ENCODE measurements around the gene TAOK3.

The TAOK3 gene

DNA sequence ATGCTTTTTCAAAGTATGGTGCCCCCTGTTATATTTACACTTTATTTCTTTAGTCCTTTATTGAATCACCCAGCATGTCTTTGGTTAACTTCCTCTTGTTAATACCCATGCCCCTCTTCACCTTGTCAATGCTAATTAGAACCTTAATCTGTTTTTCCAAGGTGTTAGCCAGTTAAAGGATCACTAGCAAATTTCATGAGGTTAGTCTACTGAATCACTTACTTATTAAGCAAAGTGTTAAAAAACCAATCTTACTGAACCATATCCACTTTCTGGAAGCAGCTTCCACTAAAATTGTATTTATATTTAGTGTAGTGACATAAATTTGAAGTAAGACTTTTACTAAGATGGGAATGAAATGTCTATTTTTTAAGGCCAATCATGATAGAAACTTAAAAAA is 27.9 kb downstream of the TAOK3 start:
- Histone ChIP-seq H3K4me2 (peak overlapping the region in 8 of 11 experiments; percentile 2 to 79 (median 28); a peak in 9 of 22 replicates), H3K27ac (no peak overlapping the region; a peak in 1 of 22 replicates), H3K4me1 (peaks cover 22 to 62% (median 40%) of the 10 kb centered on the region in 10 experiments), H3K36me3 (peaks cover 0 to 29% (median 14%) of the 10 kb centered on the region in 11 experiments; a peak in 15 of 22 replicates), H3K27me3 (no peaks in the 10 kb centered on the region), H3K9me3 (replicated peaks in 1 of 11) (peaks cover 0 to 6% (median 0%) of the 10 kb centered on the region in 11 experiments; a peak in 2 of 22 replicates), H3K4me3 (no peak overlapping the region), H3K9ac (no peak overlapping the region), H4K20me1 (peaks cover 0 to 86% (median 20%) of the 10 kb centered on the region in 11 experiments; a peak in 13 of 22 replicates)
- no peak for TF ChIP-seq Cebpa-rat (IDR thresholded peaks at IDR 0.05)

DNA sequence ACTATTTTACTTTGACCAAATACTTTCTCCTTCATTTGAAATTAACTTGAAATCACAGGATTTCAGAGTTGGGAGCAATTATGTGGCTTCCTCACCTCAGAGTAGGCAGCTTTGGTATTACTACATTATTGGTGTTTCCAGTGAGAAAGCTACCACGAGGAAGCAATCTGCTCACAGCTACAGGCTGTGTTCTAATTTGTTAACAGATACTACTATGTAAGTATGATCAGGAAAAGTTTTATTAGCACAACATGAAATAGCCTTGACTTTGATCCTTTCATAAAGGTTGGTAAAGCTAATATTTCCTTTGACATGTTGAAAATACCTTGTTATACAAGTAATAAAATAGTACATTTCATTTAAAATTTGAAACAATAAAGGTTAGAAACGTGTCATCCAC is 30.6 kb downstream of the TAOK3 start:
- TF ChIP-seq Cebpa-rat (IDR thresholded peaks at IDR 0.05): no peak
- Histone ChIP-seq H3K36me3 (peaks cover 0 to 34% (median 7%) of the 10 kb centered on the region in 11 experiments; a peak in 12 of 22 replicates), H3K9me3 (replicated peaks in 1 of 11) (no peaks in the 10 kb centered on the region), H3K9ac (no peak overlapping the region), H3K4me1 (peaks cover 11 to 66% (median 25%) of the 10 kb centered on the region in 10 experiments), H4K20me1 (peaks cover 0 to 95% (median 20%) of the 10 kb centered on the region in 11 experiments; a peak in 12 of 22 replicates), H3K4me2 (no peak overlapping the region), H3K4me3 (no peak overlapping the region), H3K27me3 (no peaks in the 10 kb centered on the region), H3K27ac (no peak overlapping the region)

DNA sequence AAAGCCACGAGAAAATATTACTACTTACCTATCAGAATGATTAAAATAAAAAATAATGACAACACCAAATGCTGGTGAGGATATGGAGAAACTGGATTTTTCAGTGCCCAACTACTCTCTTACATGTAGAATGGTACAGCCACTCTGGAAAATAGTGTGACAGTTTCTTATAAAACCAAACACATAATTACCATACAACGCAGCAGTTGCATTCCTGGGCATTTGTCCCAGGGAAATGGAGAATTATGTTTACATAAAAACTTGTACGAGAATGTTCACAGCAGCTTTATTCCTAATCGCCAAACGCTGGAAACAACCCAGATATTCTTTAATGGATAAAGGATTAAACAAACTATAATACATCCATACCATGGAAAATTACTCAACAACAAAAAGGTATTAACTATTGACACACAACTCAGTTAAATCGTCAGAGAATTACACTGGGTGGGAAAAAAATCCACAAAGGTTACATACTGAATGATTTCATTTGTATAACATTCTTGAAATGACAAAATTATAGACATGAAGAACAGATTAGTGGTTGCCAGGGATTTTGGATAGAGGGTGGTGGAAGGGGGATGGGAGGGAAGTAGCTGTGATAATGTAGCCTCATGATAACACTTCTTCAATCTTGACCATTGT is 35.4 kb downstream of the TAOK3 start:
- no peaks in the 10 kb centered on the region for H3K27me3 ChIP-seq
- no peak overlapping the region for H3K4me2 ChIP-seq
- H3K4me3 ChIP-seq: no peak overlapping the region
- TF ChIP-seq Cebpa-rat (IDR thresholded peaks at IDR 0.05): no peak
- H3K36me3 ChIP-seq: peaks cover 0 to 48% (median 27%) of the 10 kb centered on the region in 11 experiments; a peak in 20 of 22 replicates
- H3K9ac ChIP-seq: no peak overlapping the region
- peaks cover 0 to 18% (median 7%) of the 10 kb centered on the region in 11 experiments; a peak in 12 of 22 replicates for H3K9me3 ChIP-seq (replicated peaks in 1 of 11)
- no peak overlapping the region for H3K27ac ChIP-seq
- H4K20me1 ChIP-seq: peaks cover 0 to 63% (median 12%) of the 10 kb centered on the region in 11 experiments; a peak in 11 of 22 replicates
- peaks cover 0 to 47% (median 9%) of the 10 kb centered on the region in 10 experiments; a peak in 13 of 20 replicates for H3K4me1 ChIP-seq

DNA sequence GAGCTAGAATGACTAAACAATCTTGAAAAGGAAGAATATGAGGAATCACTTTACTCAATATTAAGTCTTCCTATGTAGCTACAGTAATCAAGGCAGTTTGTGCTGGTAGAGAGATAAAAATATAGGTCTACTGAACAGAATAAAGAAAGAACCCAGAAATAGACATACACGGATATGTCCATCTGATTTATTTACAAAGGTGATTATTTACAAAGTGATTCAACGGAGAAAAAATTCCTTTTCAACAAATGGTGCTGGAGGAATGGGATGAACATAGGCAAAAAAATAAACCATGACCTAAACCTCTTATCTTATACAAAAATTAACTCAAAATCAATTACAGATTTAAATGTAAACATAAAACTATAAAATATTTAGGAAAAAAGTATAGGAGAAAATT is 36.6 kb downstream of the TAOK3 start:
- Histone ChIP-seq H3K9ac (no peak overlapping the region), H3K27ac (no peak overlapping the region), H3K9me3 (replicated peaks in 1 of 11) (peaks cover 0 to 20% (median 14%) of the 10 kb centered on the region in 11 experiments; a peak in 14 of 22 replicates), H4K20me1 (peaks cover 0 to 51% (median 5%) of the 10 kb centered on the region in 11 experiments; a peak in 11 of 22 replicates), H3K4me3 (no peak overlapping the region), H3K4me2 (no peak overlapping the region), H3K4me1 (peaks cover 2 to 51% (median 13%) of the 10 kb centered on the region in 10 experiments; a peak in 18 of 20 replicates), H3K27me3 (no peaks in the 10 kb centered on the region), H3K36me3 (peaks cover 0 to 47% (median 26%) of the 10 kb centered on the region in 11 experiments; a peak in 20 of 22 replicates)
- TF ChIP-seq Cebpa-rat (IDR thresholded peaks at IDR 0.05): no peak

DNA sequence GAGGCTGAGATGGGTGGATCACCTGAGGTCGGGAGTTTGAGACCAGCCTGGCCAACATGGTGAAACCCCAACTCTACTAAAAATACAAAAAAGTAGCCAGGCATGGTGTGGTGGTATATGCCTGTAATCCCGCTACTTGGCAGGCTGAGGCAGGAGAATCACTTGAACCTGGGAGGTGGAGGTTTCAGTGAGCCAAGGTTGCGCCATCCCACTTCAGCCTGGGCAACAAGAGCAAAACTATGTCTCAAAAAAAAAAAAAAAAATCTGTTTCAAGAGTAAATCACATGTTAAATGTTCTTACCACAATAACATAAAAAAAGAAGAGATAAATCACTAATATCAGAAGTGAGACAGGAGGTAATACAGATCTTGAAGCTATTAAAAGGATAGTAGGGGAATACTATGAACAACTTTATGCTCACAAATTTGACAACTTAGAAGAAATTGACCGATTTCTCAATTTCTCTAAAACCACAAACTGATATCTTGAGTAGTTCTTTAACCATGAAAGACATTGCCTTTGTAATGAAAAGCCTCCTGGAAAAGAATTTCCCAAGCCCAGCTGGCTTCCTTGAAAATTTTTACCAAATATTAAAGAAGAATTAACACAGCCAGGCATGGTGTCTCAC is 37.7 kb downstream of the TAOK3 start:
- peaks cover 0 to 22% (median 14%) of the 10 kb centered on the region in 11 experiments; a peak in 14 of 22 replicates for H3K9me3 ChIP-seq (replicated peaks in 1 of 11)
- no peaks in the 10 kb centered on the region for H3K27me3 ChIP-seq
- H3K4me2 ChIP-seq: no peak overlapping the region; a peak in 1 of 22 replicates
- H3K4me3 ChIP-seq: no peak overlapping the region
- H3K36me3 ChIP-seq: peaks cover 0 to 40% (median 25%) of the 10 kb centered on the region in 11 experiments; a peak in 20 of 22 replicates
- H3K9ac ChIP-seq: no peak overlapping the region
- peaks cover 11 to 60% (median 21%) of the 10 kb centered on the region in 10 experiments; a peak in 19 of 20 replicates for H3K4me1 ChIP-seq
- no peak for TF ChIP-seq Cebpa-rat (IDR thresholded peaks at IDR 0.05)
- H4K20me1 ChIP-seq: peaks cover 0 to 41% (median 4%) of the 10 kb centered on the region in 11 experiments; a peak in 9 of 22 replicates
- 0 out of 22 replicates have a peak overlapping the region, but pooled peaks of 1 of the 11 experiments have one; percentile 13 for H3K27ac ChIP-seq

DNA sequence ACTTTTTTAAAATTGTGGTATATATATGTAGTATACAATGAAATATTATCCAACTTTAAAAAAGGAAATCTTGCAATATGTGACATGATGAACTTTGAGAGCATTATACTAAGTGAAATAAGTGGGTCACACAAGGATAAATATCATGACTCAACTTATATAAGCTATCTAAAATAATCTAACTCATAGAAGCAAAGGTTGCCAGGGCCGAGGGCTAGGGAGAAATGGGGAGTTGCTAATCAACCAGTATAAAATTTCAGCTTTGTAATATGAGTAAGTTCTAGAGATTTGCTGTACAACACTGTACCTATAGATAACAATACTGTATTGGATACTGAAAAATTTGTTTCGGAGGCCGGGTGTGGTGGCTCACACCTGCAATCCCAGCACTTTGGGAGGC is 38.5 kb downstream of the TAOK3 start:
- no peaks in the 10 kb centered on the region for H3K27me3 ChIP-seq
- no peak overlapping the region for H3K27ac ChIP-seq
- no peak overlapping the region for H3K4me2 ChIP-seq
- H3K4me1 ChIP-seq: peaks cover 18 to 65% (median 29%) of the 10 kb centered on the region in 10 experiments
- H3K9me3 ChIP-seq (replicated peaks in 1 of 11): peaks cover 0 to 22% (median 14%) of the 10 kb centered on the region in 11 experiments; a peak in 14 of 22 replicates
- H4K20me1 ChIP-seq: peaks cover 0 to 33% (median 4%) of the 10 kb centered on the region in 11 experiments; a peak in 9 of 22 replicates
- no peak overlapping the region for H3K9ac ChIP-seq
- peaks cover 0 to 38% (median 25%) of the 10 kb centered on the region in 11 experiments; a peak in 20 of 22 replicates for H3K36me3 ChIP-seq
- TF ChIP-seq Cebpa-rat (IDR thresholded peaks at IDR 0.05): no peak
- H3K4me3 ChIP-seq: no peak overlapping the region

DNA sequence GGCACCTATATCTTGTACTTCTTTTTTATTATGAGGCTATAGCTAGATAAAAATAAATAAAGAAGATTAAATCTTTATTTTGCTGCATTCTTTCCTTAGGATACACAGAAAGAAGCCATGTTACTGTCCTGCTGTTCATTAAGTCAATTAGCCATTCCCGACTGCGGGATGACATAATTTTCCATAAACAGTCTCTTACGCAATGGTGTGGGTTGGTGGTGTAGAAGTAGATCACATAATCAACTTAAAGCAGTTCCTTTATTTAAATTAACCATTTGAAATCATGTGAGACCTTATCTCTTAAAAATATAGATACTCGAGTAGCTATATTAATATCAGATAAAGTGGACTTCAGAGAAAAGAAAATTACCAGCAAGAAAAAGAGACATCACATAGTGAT is 40.2 kb downstream of the TAOK3 start:
- H3K4me2 ChIP-seq: peak overlapping the region in 6 of 11 experiments; percentile 44 to 82 (median 52); a peak in 11 of 22 replicates
- H4K20me1 ChIP-seq: peaks cover 0 to 16% (median 2%) of the 10 kb centered on the region in 11 experiments; a peak in 9 of 22 replicates
- peak overlapping the region in 4 of 11 experiments; percentile 22 to 51 (median 42); a peak in 6 of 22 replicates for H3K27ac ChIP-seq
- no peak overlapping the region for H3K9ac ChIP-seq
- no peak overlapping the region for H3K4me3 ChIP-seq
- H3K4me1 ChIP-seq: peaks cover 27 to 71% (median 44%) of the 10 kb centered on the region in 10 experiments
- TF ChIP-seq Cebpa-rat (IDR thresholded peaks at IDR 0.05): peak in 2 of 11 experiments; percentile 25 to 64; a peak in 2 of 22 replicates
- peaks cover 0 to 25% (median 14%) of the 10 kb centered on the region in 11 experiments; a peak in 14 of 22 replicates for H3K9me3 ChIP-seq (replicated peaks in 1 of 11)
- H3K36me3 ChIP-seq: peaks cover 0 to 31% (median 24%) of the 10 kb centered on the region in 11 experiments; a peak in 20 of 22 replicates
- no peaks in the 10 kb centered on the region for H3K27me3 ChIP-seq

DNA sequence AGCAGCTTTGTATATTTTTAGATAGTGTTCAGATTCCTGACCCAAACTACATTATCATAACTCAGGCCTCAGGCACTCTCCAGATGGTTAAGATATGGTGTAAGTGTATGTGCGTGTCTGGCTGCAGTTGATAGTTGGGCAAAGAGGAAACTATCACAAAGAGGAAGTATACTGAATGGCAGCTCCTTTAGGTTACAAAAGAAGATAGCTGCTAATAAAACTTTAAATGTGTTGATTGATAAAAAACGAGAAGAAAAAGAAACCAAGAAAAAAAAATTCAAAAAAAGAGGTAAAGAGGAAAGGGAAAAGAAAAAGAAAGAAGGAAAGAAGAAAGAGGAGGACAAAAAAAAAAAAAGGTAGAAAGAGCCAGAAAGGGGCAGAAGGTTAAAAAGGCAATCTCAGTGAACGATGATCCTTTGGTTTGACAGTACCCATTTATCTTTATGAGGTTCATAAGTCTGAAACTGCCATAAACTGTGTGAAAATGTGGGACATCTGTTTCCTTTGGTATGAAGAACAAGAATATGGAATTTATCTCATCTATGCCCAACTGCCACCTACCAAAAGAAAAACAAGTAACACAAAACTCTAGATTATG is 42.2 kb downstream of the TAOK3 start:
- Histone ChIP-seq H3K27ac (peak overlapping the region; percentile 59 to 85 (median 76); a peak in 21 of 22 replicates), H3K4me2 (peak overlapping the region; percentile 13 to 85 (median 60); a peak in 21 of 22 replicates), H3K9ac (peak overlapping the region in 10 of 11 experiments; percentile 21 to 70 (median 46); a peak in 14 of 22 replicates), H4K20me1 (peaks cover 0 to 4% (median 0%) of the 10 kb centered on the region in 11 experiments; a peak in 4 of 22 replicates), H3K4me1 (peaks cover 27 to 88% (median 46%) of the 10 kb centered on the region in 10 experiments), H3K27me3 (no peaks in the 10 kb centered on the region), H3K9me3 (replicated peaks in 1 of 11) (peaks cover 0 to 31% (median 21%) of the 10 kb centered on the region in 11 experiments; a peak in 16 of 22 replicates), H3K36me3 (peaks cover 10 to 39% (median 24%) of the 10 kb centered on the region in 11 experiments; a peak in 21 of 22 replicates), H3K4me3 (peak overlapping the region in 2 of 10 experiments; percentile 12 to 30; a peak in 2 of 20 replicates)
- TF ChIP-seq Cebpa-rat (IDR thresholded peaks at IDR 0.05): 0 out of 22 replicates have a peak, but pooled peaks of 1 of the 11 experiments have one; percentile 10

Measured in BLaER1 treated with 17β-estradiol and CSF1 and Interleukin-3, amounts not matched to agents 10 nM and 100 nM (cell line).